ENCODE results near the gene GTPBP6. TPM values are rescaled to one million over a fixed set of nuclear protein-coding genes. Genes with fewer than 3 reads are reported as not detected.
A peak's percentile ranks its signal among the peaks of the same experiment; 100 is the strongest.
"Not testable (repeated sequence)": the region's sequence is repeated elsewhere in the genome, so short reads cannot be mapped to it uniquely, and the experiment has no call there.

The GTPBP6 gene
- total RNA-seq, 1 donor from 2014 or later = 49.5 TPM

DNA sequence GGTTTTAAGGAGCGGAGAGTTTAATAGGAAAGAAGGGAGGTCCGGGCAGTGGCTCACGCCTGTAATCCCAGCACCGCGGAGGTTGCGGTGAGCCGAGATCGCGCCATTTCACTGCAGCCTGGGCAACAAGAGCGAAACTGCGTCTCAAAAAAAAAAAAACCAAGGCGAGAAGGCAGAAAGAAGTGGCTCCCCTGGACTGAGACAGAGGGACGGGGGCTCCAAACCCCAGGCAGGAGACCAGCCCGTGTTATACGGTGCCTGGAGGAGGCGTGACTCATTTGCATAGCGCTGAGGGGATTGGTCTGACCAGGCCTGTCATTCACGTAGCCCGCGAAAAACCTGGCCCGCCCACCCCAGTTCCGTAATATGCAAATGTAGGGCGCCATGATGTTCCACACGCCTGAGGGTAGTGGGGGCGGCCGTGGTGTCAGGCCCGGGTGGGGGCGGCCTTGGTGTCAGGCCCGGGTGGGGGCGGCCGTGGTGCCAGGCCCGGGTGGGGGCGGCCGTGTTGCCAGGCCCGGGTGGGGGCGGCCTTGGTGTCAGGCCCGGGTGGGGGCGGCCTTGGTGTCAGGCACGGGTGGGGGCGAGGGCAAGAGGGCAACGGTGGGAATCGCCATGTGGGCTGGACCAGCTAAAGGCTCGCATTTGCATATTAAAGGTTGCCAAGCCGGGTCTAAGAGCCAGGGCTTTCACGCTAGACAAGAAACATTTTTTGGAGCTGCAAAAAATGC lies 35.3 kb downstream of the GTPBP6 start:
- Histone ChIP-seq H3K4me3 (ENCODE audit: low read depth, low read length) (peak overlapping the region; percentile 45), H3K27me3 (ENCODE audit: control insufficient read depth, insufficient read depth, low read length) (no peaks in the 10 kb centered on the region), H3K36me3 (ENCODE audit: control insufficient read depth, insufficient read depth, low read length) (peaks cover 3% of the 10 kb centered on the region)
- peak; percentile 70 for DNase-seq (ENCODE audit: low read depth)
- TF ChIP-seq, protein P1, sequence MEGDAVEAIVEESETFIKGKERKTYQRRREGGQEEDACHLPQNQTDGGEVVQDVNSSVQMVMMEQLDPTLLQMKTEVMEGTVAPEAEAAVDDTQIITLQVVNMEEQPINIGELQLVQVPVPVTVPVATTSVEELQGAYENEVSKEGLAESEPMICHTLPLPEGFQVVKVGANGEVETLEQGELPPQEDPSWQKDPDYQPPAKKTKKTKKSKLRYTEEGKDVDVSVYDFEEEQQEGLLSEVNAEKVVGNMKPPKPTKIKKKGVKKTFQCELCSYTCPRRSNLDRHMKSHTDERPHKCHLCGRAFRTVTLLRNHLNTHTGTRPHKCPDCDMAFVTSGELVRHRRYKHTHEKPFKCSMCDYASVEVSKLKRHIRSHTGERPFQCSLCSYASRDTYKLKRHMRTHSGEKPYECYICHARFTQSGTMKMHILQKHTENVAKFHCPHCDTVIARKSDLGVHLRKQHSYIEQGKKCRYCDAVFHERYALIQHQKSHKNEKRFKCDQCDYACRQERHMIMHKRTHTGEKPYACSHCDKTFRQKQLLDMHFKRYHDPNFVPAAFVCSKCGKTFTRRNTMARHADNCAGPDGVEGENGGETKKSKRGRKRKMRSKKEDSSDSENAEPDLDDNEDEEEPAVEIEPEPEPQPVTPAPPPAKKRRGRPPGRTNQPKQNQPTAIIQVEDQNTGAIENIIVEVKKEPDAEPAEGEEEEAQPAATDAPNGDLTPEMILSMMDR (IDR thresholded peaks at IDR 0.05; ENCODE audit: insufficient read depth, low read length, poor library complexity, severe bottlenecking) = no peak

DNA sequence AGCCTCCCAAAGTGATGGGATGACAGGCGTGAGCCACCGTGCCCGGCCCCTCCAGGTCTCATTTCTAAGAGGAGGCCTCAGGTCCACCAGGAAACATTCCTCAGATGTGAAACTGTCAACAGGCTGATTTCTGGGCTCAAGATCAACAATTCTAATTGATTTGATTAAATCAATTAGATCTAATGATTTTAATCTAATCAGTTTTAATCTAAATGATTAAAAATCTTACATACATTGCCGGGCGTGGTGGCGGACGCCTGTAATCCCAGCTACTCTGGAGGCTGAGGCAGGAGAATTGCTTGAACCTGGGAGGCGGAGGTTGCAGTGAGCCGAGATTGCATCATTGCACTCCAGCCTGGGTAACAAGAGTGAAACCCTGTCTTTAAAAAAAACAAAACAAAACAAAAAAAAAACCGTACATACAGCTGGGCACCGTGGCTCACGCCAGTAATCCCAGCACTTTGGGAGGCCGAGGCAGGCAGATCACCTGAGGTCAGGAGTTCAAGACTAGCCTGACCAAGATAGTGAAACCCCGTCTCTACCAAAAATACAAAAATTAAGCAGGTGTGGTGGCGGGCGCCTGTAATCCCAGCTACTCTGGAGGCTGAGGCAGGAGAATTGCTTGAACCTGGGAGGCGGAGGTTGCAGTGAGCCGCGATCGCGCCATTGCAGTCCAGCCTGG lies 36.5 kb downstream of the GTPBP6 start:
- H3K36me3 ChIP-seq (ENCODE audit: control insufficient read depth, insufficient read depth, low read length); DNase-seq (ENCODE audit: low read depth); H3K27me3 ChIP-seq (ENCODE audit: control insufficient read depth, insufficient read depth, low read length): not testable (repeated sequence)
- peak overlapping the region; percentile 37 for H3K4me3 ChIP-seq (ENCODE audit: low read depth, low read length)

DNA sequence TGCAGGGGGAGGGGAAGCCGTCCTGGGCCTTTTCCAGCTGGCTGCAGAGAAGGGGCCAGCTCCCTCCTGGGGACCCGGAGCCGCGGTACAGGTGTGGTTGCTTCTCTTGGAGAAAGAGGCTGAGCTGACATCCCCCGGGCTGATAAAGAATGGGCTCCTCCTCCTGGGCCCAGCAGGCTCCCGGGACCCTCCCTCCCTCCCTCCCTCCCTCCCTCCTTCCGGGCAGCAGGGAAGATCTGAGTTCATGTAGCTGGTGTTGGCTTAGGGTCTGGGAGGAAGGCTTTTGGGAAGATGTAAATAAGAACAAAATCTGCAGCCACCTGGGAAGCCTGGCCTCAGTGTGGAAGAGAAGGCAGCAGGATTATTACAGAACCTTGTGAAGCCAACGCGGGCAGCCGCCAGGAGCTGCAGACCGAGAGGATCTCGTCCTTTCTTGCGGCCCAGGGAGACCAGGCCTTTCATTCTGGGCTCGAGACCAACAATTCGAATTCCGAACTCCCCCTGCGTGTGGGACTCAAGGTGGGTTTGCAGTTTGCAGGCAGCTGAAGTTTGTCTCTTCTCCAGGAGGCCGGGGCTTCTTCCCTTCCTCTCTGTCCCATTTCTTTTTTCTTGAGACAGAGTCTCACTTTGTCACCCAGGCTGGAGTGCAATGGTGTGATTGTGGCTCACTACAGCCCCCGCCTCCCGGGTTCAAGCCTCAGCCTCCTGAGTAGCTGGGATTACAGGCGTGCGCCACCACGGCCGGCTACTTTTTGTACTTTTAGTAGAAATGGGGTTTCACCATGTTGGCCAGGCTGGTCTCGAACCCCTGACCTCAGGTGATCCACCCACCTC lies 37.2 kb downstream of the GTPBP6 start, which contains the start of gene PLCXD1:
TSS of gene PLCXD1 (plus strand) at position 216 of the 834 bp plus-strand sequence. CDS start 2,807 bp downstream, outside the sequence.
- Histone ChIP-seq H3K4me3 (ENCODE audit: low read depth, low read length) (peak within 1 kb of the TSS; percentile 37), H3K27me3 (ENCODE audit: control insufficient read depth, insufficient read depth, low read length) (no peaks in the 10 kb centered on the region)
- no peak for DNase-seq (ENCODE audit: low read depth)

DNA sequence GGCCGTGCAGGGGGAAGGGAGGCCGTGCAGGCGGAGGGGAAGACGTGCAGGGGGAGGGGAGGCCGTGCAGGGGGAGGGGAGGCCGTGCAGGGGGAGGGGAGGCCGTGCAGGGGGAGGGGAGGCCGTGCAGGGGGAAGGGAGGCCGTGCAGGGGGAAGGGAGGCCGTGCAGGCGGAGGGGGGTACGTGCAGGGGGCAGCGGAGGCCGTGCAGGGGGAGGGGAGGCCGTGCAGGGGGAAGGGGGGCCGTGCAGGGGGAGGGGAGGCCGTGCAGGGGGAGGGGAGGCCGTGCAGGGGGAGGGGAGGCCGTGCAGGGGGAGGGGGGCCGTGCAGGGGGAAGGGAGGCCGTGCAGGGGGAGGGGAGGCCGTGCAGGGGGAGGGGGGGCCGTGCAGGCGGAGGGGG lies 37.9 kb downstream of the GTPBP6 start:
- H3K36me3 ChIP-seq (ENCODE audit: control insufficient read depth, insufficient read depth, low read length); DNase-seq (ENCODE audit: low read depth); H3K4me3 ChIP-seq (ENCODE audit: low read depth, low read length); H3K27me3 ChIP-seq (ENCODE audit: control insufficient read depth, insufficient read depth, low read length): not testable (repeated sequence)

More for the DNA sequence above, 37.2 kb downstream of the GTPBP6 start, which contains the start of gene PLCXD1:
- TF ChIP-seq, protein P1 (IDR thresholded peaks at IDR 0.05; ENCODE audit: insufficient read depth, low read length, poor library complexity, severe bottlenecking) = no peak
- no peaks in the 10 kb centered on the region for H3K36me3 ChIP-seq (ENCODE audit: control insufficient read depth, insufficient read depth, low read length)

DNA sequence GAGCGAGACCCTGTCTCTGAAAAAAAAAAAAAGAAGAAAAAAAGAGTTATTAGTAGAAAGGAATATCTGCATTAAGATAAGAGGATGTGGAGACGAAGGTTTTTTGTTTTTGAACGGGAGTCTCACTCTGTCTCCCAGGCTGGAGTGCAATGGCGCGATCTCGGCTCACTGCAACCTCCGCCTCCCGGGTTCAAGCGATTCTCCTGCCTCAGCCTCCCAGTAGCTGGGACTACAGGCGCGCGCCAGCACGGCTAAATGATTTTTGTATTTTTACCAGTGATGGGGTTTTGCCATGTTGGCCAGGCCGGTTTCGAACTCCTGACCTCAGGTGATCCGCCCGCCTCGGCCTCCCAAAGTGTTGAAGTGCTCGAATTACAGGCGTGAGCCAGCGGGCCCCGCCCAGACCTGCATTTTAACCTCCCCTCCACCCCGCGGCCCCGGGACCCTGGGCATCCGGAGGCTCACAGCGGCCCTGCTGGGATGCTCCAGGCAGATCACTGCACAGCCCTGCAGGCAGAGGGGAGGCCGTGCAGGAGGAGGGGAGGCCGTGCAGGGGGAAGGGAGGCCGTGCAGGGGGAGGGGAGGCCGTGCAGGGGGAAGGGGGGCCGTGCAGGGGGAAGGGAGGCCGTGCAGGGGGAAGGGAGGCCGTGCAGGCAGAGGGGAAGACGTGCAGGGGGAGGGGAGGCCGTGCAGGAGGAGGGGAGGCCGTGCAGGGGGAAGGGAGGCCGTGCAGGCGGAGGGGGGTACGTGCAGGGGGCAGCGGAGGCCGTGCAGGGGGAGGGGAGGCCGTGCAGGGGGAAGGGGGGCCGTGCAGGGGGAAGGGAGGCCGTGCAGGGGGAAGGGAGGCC lies 38.6 kb downstream of the GTPBP6 start:
- DNase-seq (ENCODE audit: low read depth); H3K27me3 ChIP-seq (ENCODE audit: control insufficient read depth, insufficient read depth, low read length); H3K4me3 ChIP-seq (ENCODE audit: low read depth, low read length); H3K36me3 ChIP-seq (ENCODE audit: control insufficient read depth, insufficient read depth, low read length): not testable (repeated sequence)

DNA sequence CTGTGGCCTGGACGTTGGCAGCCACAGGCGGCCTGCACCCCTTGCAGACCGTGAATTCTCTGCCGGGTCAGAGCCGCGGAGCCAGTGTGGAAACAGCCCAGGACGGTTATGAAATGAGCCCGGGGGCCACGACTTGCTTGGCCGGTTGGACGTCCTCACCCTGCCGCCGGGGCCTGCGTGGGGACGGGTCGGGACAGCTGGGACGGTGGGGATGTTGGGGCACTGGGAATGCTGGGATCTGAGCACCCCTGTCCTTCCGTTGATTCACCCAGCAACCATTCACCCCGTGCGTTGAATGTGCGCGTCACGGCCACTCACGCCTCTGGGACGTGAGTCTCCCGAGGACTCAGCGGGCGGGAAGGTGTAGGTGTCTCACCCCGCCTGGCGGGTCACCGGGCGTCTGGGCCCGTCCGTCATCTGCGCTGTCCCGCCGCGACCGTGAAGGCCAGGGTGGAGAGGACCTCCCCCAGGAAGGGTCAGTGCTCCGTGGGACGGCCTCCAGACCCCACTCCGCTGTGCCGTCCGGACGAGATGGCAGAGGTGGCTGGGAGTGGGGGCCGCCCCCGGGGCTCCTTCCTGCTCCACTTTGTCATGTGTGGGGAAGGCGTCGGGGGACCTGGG lies 41.9 kb downstream of the GTPBP6 start:
- no peak for DNase-seq (ENCODE audit: low read depth)
- H3K27me3 ChIP-seq (ENCODE audit: control insufficient read depth, insufficient read depth, low read length) = no peaks in the 10 kb centered on the region
- H3K4me3 ChIP-seq (ENCODE audit: low read depth, low read length) = peak overlapping the region; percentile 55
- TF ChIP-seq, protein P1 (IDR thresholded peaks at IDR 0.05; ENCODE audit: insufficient read depth, low read length, poor library complexity, severe bottlenecking) = no peak
- H3K36me3 ChIP-seq (ENCODE audit: control insufficient read depth, insufficient read depth, low read length) = no peaks in the 10 kb centered on the region
